ENCODE measurements around the gene SLC35C1. TPM values are rescaled to one million over a fixed set of nuclear protein-coding genes. Genes with fewer than 3 reads are reported as not detected.

The SLC35C1 gene
- total and polyA plus RNA-seq, 2 of the 13 experiments (the other 11 are each of a cell fraction or from before 2014, with no cell fraction given): 2.9 to 7.0 TPM

- TF ChIP-seq CBFB (CRISPR knock-in tag; IDR thresholded peaks at IDR 0.05): no peak
- TF ChIP-seq ZNF576 (CRISPR knock-in tag; IDR thresholded peaks at IDR 0.05): no peak
- no peak for TF ChIP-seq NCOA5 (CRISPR knock-in tag; IDR thresholded peaks at IDR 0.05)
- TF ChIP-seq TBX3 (IDR thresholded peaks at IDR 0.05; ENCODE audit: borderline replicate concordance): peak; percentile 78; the same call in 1 of the 2 replicates
- 0 out of 2 replicates have a peak, but pooled peaks have one; percentile 15 for TF ChIP-seq SOX13 (IDR thresholded peaks at IDR 0.05)
- TF ChIP-seq SOX13 (CRISPR knock-in tag; conservative IDR thresholded peaks at IDR 0.05 in 1 of 2, IDR thresholded peaks at IDR 0.05 in 1 of 2): peak in 1 of 2 experiments; percentile 30; a peak in 1 of 4 replicates
- TF ChIP-seq TAF15 (IDR thresholded peaks at IDR 0.05; ENCODE audit: low read depth, low read length, poor library complexity, severe bottlenecking): no peak
- peak; percentile 76 for TF ChIP-seq ZNF407 (CRISPR knock-in tag; IDR thresholded peaks at IDR 0.05; ENCODE audit: not compliant biosample characterization)
- TF ChIP-seq SIX1 (CRISPR knock-in tag; IDR thresholded peaks at IDR 0.05; ENCODE audit: borderline replicate concordance): no peak
- peak; percentile 96 for TF ChIP-seq ZNF607 (CRISPR knock-in tag; IDR thresholded peaks at IDR 0.05; ENCODE audit: borderline replicate concordance)
- no peak for TF ChIP-seq ZNF567 (CRISPR knock-in tag; IDR thresholded peaks at IDR 0.05; ENCODE audit: borderline replicate concordance)
- TF ChIP-seq KAT2B (IDR thresholded peaks at IDR 0.05; ENCODE audit: borderline replicate concordance, low read depth, low read length): no peak
- peak; percentile 27; the same call in 1 of the 2 replicates for TF ChIP-seq HNF4A (CRISPR knock-in tag; IDR thresholded peaks at IDR 0.05)
- TF ChIP-seq KLF6 (CRISPR knock-in tag; IDR thresholded peaks at IDR 0.05): no peak
- TF ChIP-seq ZNF572 (CRISPR knock-in tag; IDR thresholded peaks at IDR 0.05): no peak
- TF ChIP-seq ZNF430 (CRISPR knock-in tag; IDR thresholded peaks at IDR 0.05): peak; percentile 78
- TF ChIP-seq SMAD3 (CRISPR knock-in tag; IDR thresholded peaks at IDR 0.05): no peak
- TF ChIP-seq SALL1 (CRISPR knock-in tag; IDR thresholded peaks at IDR 0.05): peak; percentile 90
- peak; percentile 83; the same call in 1 of the 2 replicates for TF ChIP-seq GLI4 (CRISPR knock-in tag; IDR thresholded peaks at IDR 0.05; ENCODE audit: borderline replicate concordance)
These were observed 42.3 kb downstream of the SLC35C1 start, which contains the start of gene CRY2 (continued) for GRCh38 chr11:45846974-45847910.

Measured in HepG2 (cell line).